COLO668 (cell line): ENCODE data around the gene CBX4.
"Not testable (repeated sequence)": the region's sequence is repeated elsewhere in the genome, so short reads cannot be mapped to it uniquely, and the experiment has no call there.

ENCODE experiments used
- DNase-seq: peaks from one replicate; lab custom pipeline; 2025; ENCODE audit not compliant: unreplicated experiment; lab: John Stamatoyannopoulos, UW

Gene CBX4

GRCh38 chr17:79861413-79862216 is 22.4 kb upstream of the CBX4 start:
- no peak for DNase-seq

DNA sequence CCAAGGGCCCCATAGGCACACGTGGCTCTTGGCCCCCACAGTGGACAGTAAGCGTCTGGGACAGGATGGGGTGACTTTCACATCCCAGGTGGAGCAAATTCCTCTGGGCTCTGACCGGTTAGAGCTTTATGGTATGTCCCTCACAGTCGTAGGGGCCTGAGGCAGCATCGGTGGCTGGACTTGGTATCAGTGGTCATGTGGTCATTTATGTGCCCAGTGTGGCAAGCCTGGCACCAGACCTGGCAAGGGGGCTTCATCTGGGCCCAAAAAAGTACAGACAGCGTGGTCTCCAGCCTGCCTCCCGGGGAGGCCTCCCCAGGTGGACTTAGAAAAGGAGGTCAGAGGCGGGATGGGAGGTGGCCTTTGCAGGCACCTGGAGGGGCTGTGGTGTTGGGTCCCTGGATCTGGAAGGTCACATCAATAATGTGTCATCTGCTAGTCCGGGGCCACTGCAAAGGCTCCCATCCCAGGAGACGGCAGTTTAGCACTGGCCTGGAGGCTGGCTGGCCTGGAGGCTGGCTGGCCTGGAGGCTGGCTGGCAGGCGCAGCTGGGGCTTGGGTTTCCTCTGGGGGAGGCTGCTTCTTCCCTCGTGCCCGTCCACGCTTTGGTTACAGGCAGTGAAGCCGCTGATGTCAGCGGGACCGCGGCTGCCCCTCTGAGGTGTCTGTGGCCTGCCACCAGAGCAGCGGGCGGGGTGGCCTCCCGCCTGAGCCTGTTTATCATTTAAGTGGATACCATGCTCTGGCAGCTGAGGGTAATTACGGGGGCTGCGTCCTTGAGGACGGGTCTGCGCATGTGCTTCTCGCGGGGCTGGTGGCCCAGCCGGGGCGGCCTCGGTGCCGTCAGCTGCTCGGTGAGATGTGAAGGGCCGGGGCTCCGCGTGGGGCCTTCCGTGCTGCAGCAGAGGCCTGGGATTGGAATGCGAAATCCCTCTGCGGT is 20.7 kb upstream of the CBX4 start:
- DNase-seq = no peak

DNA sequence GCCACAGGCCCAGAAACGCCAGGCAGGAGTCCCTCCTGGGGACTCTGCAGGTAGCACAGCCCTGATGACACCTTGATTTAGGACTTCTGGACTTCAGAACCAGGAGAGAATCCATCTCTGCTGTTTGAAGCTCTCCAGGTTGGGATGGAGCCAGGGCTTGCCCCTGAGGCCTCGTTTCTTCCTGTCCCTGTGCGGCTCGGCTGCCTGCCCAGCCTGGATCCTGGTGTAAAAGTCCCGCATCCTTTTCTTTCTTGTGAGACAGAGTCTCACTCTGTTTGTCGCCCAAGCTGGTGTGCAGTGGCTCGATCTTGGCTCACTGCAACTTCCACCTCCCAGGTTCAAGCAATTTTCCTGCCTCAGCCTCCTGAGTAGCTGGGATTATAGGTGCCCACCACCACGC is 17.9 kb upstream of the CBX4 start:
- no peak for DNase-seq

DNA sequence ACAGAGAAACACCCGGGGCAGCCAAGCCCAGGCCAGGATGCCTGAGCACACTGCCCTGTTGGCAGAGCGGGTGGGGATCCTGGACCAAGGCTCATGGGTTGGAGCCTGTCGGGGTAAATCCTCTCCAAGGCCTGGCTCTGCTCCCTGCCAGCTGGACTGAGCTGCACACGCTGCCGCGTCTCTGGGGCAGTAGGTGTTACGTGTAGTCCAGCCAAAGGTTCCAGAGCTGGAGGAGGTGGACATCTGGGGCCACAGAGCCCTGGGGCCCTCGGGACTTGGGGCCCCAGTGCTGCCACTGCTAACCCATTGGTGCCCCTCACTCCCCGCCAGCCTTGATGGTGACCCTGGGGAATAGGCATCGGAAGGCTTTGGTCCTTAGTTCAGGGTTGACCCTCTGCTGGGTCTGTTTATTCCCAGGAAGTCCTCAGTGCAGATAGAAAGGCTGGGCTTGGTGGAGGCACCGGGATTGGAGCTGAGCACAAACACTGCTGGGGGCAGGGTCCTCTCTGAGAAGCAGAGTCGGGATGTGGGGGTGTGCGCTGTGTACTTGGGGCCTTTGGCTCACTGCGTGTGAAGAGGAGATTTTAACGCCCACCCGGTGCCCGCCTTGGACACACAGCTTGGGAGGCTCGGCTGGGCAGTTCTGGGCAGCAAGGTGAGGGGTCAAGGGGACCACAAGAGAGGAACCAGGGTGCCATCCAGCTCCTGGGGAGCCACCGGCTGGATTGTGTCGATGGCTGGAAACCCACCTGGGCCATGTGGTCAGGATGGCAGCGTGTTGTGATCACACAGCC is 16.3 kb upstream of the CBX4 start:
- no peak for DNase-seq

- no peak for DNase-seq
These were observed 15.1 kb upstream of the CBX4 start for GRCh38 chr17:79854080-79855060.

GRCh38 chr17:79853168-79853567 is 13.9 kb upstream of the CBX4 start:
- DNase-seq = not testable (repeated sequence)

DNA sequence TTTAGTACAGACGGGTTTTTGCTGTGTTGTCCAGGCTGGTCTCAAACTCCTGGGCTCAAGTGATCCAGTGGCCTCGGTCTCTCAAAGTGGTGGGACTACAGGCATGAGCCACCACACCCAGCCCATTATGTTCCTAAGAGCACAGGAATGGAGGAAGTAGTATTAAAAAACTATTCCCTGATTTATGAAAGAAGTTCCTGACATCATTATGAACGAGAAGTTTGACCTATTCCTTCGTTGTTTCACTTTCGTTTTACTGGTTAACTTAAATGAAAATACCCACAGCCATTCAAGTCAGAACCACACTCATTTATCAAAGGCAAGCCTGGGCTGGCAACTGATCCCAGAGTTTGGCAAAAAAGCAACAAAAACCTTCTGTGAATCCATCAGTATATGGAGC is 13.5 kb upstream of the CBX4 start:
- no peak for DNase-seq

- peak; percentile 91 for DNase-seq
These were observed 12.2 kb upstream of the CBX4 start for GRCh38 chr17:79851461-79851817.

GRCh38 chr17:79850571-79851460 is 11.6 kb upstream of the CBX4 start:
- no peak for DNase-seq

DNA sequence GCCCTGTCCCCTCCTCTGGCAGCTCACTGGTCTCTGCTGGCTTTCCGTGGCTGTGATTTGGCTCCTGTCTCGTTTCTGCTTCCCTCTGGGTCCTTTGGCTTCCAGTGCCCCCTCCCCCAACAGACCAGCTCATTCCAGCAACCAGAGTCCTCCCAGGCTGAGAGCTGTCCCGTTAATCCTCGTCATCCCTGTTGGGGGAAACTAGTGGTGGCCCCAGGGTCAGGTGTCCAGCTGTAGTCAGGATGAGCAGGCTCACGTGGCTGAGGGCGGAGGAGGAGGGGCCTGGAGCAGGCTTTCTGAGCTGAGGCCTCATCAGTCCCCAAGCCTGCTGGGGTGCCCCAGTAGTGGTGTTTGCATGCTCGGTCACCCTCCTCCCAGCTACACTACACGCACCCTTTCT is 10.7 kb upstream of the CBX4 start:
- no peak for DNase-seq

DNA sequence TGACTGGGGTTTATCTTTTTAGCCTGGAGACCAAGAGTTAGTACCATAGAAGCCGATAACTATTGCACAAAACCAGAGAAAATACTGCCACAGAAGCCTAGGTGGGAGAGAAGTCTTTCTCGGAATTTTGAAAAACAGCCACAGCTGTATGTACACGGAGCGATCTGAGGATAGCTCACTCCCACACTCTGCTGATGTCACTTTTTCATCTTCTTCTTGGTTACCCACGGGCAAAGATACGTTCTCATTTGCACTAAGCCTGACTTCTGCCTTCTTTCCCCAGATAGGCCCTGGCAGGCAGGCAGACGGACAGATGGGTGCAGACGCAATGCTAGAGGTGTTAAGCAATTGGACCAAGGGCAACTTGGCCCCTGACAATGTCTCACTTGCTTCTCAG is 9.1 kb upstream of the CBX4 start:
- no peak for DNase-seq

- no peak for DNase-seq
These were observed 8.6 kb upstream of the CBX4 start for GRCh38 chr17:79847698-79848369.

DNA sequence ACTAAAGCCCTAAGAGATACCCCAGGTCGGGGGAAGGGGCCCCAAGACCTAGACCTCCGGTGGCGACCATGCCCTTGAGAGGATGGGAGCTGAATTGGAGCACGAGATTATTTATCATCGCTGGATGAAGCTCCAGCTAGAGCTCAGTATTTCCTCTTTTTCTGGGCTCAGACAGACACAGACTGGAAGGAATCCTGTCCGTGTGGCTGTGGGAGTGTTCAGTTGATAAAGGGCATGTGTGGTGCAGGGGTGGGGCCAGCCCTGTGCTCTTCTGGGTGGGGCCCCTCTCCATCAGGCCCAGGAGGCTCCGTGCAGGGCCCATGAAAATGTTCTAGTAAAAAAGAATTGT is 6.3 kb upstream of the CBX4 start:
- no peak for DNase-seq

DNA sequence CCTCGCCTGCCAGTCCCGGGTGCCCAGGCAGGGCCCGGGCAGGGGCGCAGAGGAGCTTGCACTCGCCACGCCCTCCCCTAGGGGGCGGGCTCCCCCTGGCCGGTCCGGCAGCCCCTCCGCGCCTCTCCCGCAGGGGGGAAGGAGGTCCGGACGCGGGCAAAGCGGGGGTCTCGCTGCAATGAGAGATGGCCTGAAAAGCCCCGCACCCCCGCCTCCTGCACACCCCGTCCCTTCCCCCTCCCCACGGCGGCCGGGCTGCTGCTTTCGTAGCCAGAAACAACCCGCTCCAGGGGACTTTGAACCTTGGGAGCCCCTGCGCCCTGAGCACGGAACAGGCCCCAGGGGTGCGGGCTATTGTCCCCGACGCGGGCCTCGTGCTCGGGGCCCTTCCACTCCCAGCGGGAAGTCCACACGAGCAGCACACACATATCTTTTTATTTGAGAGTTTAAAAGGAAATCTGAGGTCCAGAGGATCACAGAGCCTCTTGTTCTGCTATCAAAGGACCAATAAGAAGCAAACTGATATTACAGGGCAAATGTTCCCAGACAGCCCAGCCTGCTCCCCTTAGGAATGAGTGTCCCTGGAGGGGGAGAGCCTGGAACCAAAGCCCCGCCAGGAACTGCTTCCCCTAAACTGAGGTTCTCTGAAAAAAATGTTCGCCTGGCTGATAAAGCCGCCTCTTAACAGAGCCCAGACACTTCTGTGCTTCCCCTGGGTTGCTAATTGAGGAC is 5.8 kb upstream of the CBX4 start:
- peak; percentile 53 for DNase-seq

DNA sequence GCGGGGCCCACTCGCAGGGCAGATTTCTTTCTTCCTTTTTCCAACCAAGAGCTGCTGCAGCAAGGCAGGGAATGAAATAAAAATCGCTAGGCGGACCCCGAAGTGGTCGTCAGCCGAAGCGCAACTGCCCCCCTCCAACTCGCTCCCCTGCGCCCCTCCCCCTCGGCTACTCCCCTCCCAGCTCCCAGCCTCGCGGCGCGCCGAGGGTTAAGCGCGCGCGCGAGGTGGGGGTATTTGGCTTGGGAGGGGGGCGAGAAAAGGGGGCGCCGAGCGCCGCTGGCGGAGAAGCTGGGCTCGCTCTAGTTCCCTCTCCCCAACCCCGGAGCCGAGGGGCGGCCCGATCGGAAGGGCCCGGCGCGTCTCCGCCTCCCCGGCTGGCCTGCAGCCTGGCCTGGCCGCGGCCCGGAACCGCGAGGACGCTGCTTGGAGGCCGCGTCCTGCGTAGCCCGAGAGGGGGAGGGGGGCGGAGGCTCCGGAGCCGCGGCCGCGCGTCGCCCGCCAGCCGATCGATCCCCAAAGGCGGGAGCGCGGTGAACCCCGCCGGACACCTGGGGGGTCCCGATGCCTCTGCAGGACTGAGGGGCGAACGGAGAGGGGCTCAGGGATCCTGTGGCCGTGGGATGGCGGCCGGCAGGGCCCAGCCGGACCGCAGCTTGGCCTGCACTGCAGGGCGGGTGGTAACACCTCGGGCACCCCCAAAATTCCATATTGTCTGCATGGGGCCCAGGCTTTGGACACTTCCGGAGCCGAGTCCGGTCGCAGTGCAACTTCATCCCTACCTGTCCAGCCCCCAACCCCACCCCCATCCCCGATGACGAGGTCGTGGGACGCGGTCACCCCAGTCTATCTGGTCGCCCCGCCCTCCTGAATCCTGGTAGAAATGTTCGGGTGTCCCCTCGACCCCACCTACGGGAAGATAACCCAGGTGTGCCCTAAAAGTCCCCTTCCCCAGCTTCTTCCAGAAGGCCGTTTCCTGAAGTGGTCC is 4.9 kb upstream of the CBX4 start:
- peak; percentile 64 for DNase-seq

DNA sequence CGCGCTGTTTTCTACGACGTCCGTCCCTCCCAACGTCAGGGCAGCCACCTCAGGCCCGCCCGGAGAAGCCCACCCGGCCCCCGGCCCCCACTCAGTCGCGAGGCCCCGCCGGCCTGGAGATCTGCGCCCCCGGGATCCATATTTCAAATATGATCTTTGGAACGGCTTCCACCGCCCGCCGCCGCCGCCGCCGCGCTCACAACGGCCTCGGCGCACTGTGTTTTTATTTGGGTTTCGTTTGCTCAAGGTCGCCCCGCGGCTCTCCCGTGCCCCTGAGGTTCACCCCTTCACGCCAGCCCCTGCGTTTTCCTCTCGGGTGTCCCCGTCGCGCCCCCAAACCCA is 4.2 kb upstream of the CBX4 start:
- DNase-seq = peak; percentile 15
